CD4-positive, alpha-beta T cell treated with Interleukin-17A for 4 hours (primary cell): Measurements from ENCODE around the gene PXDN.
"Not testable (repeated sequence)": the region's sequence is repeated elsewhere in the genome, so short reads cannot be mapped to it uniquely, and the experiment has no call there.

Source experiments
- DNase-seq: peaks from one replicate; pipeline ENCODE4 v3.0.0-alpha.2; 2020; ENCODE audit warnings: mixed read lengths

The PXDN gene

DNA sequence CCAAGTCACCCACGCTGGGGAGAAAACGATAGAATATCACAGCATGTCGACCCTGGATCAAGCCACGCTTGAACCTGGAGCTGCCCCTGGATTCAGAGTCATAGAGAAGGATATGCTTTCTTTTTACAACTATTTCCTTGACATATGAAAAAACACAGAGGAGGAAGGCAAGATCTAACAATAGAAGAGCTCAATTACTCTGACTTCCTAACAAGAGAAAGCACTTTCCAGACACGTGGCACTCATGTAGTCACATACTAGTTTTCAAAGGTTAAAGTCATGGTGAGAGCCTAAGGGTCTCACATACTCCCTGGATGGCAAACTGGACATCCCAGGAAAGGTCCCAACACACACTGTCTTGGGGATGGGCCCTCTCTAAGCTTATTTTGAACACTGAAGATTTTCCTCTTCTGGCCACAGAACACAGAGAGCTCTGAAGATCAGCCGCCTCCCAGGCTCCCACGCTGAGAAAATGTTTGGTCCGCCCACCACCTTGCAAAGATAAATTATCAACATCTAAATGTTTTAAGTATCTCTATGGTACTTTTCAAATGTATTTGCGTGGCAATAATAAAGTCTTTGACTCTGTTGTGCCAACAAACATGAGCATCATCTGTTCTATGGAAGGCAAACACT is 4.9 kb downstream of the PXDN start:
- no peak for DNase-seq

DNA sequence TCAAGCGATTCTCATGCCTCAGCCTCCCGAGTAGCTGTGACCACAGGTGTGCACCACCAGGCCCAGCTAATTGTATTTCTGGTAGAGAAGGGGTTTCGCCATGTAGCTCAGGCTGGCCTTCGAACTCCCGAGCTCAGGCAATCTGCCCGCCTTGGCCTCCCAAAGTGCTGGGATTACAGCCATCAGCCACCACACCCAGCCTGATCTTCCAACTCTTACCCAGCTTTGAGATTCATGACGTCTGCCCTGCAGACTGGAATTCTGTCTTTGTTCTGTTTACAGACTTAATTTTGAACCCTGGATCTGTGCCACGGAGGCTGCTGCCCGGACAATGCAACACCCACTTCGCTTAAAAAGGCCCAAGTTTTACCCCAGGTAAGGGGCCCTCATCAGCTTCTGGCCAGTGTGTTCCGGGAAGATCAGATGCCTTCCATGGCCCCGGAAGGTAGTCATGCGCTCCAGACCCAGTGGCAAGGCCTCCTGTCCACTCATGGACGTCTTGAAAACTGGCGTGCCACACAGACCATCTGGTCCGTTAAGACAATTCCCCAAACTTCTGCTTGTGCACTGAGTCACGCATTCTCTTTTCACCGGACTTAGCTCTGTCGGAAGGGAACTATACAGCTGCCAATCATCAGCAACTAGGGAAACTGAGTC is 5.5 kb downstream of the PXDN start:
- DNase-seq = no peak

DNA sequence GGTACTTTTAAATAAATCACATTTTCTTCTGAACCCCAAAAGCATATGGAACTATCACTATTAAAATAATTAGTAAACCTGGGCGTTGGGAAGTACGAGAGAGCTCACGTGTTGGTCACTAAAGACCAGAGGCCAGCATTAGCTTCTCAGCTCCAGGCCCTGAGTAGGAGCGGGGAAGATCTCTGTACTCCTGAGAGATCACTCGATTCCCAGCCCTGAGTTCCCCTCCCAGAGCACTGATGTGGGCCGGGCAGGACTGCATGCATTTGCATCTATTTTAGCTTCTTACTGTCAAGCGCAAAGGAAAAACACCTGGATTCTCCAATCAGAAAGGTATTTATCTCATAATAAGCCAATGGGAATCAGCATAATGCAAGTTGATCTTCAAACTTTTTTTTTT is 6.2 kb downstream of the PXDN start:
- DNase-seq = no peak

DNA sequence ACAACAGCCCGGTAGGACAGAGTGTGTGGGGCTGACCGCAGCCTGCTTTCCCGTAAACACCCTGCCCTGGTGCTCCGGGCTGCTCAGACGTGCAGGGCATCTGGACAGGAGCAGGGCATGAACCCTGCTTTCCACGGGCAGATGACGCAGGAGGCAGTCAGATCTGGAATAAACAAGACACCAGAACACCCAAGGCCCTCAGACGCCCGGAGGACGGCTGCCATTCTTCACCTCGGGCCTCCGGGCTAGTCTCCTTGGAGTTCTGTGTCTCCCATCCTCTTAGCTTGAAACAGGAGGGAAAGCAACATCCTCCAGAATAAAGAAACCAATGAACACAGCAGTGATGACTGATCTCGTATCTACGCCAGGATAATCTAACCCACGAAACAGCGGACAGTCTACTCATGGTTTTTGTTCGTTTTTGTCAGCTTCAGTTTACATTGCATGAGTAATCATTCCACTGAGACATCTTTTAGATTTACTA is 7.3 kb downstream of the PXDN start:
- no peak for DNase-seq

DNA sequence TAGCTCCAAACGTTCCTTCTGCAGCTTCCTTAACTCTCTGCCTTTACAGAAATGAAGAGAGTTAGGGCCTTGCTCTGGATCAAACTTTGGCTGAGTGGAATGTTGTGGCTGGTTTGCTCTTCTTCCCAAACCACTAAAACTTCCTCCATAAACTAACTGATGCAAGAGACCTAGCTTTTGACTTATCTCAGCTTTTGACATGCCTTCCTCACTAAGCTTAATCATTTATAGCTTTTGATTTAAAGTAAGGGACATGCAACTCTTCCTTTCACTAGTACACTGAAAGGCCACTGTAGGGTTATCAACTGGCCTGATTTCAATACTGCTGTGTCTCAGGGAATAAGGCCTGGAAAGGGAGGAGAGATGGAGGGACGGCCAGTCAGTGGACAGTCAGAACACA is 8.3 kb downstream of the PXDN start:
- DNase-seq = no peak

GRCh38 chr2:1733298-1733697 is 11.0 kb downstream of the PXDN start:
- DNase-seq = not testable (repeated sequence)

GRCh38 chr2:1731963-1732768 is 12.1 kb downstream of the PXDN start:
- no peak for DNase-seq

- DNase-seq = no peak
These were observed 12.8 kb downstream of the PXDN start for GRCh38 chr2:1731447-1731962.

- no peak for DNase-seq
These were observed 14.0 kb downstream of the PXDN start for GRCh38 chr2:1730015-1730927.

- DNase-seq = no peak
These were observed 15.1 kb downstream of the PXDN start for GRCh38 chr2:1729242-1729641.

DNA sequence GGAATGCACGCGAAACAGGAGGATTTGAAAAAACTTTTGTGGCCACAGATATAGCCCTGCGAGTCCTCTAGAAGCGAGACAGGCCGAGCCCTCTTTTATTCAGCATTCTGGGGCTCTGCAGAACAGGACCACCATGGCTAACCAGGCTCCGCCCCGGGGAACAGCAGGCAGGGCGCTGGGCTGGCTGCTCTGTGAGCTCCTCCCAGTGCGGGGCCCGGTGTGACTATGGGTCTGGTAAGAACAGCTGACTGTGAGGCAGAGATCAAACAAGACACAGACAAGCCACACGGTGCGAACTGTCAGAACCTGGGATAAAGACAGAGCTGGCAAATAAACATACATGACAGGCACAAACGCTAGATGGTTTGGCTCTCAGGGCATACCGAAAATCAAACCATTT is 15.5 kb downstream of the PXDN start:
- DNase-seq = no peak

- no peak for DNase-seq
These were observed 16.4 kb downstream of the PXDN start for GRCh38 chr2:1727796-1728474.

- no peak for DNase-seq
These were observed 17.1 kb downstream of the PXDN start for GRCh38 chr2:1727101-1727771.

DNA sequence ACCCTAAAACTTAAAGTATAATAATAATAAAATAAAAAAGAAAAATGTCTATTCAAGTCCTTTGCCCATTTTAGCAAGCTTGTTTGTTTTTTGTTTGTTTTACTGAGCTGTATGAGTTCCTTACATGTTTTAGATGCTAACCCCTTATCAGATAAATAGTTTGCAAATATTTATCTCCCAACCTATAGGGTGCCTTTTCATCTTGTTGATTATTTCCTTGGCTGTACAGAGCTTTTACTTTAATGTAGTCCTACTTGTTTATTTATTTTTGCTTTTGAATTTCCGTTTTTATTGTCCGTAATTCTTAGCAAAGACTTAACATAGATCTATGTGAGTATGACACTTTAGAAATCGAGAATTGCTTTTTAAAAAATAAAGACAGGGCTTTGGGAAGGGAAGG is 17.8 kb downstream of the PXDN start:
- no peak for DNase-seq

- DNase-seq = not testable (repeated sequence)
These were observed 20.0 kb downstream of the PXDN start for GRCh38 chr2:1724351-1724750.

DNA sequence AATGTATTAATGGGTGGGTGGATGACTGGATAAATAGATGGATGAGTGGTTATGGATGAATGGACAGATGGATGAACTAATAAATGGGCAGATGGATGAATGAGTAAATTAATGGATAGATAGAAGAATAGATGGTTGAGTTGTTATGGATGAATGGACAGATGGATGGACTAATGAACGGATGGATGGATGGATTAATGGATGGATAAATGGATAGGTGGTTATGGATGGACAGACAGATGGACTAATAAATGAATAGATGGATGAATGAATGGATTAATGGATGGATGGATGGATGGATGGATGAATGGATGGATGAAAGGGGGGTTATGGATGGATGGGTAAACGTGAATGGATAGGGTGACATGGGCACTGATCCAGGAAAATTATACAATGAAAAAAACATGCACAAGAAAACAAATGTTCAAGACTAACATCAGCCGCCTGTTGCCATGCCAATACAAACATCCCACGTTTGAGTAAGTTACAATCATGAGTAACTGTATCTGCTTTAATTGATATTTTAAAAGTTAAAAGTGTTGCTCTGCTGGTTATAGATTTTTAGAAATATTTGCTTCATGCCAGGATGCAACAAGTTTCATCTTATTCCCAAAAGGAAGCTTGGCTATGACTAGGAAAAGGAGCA is 20.8 kb downstream of the PXDN start:
- no peak for DNase-seq

DNA sequence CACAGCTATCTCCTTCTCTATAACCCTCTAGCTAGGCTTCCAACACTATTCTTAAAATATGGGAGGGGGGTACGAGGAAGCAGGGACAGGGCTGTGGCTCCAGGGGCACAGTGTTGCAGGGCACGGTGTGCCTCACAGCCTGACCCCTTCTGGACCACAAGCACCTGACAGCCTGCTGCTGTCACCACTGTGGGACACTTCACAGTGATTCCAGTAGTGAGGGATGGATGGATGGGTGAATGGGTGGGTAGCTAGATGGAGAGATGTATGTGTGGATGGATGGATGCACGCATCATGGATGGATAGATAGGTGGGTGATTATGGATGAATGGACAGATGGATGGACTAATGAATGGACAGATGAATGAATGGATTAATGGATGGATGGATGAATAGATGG is 21.6 kb downstream of the PXDN start:
- DNase-seq = no peak

DNA sequence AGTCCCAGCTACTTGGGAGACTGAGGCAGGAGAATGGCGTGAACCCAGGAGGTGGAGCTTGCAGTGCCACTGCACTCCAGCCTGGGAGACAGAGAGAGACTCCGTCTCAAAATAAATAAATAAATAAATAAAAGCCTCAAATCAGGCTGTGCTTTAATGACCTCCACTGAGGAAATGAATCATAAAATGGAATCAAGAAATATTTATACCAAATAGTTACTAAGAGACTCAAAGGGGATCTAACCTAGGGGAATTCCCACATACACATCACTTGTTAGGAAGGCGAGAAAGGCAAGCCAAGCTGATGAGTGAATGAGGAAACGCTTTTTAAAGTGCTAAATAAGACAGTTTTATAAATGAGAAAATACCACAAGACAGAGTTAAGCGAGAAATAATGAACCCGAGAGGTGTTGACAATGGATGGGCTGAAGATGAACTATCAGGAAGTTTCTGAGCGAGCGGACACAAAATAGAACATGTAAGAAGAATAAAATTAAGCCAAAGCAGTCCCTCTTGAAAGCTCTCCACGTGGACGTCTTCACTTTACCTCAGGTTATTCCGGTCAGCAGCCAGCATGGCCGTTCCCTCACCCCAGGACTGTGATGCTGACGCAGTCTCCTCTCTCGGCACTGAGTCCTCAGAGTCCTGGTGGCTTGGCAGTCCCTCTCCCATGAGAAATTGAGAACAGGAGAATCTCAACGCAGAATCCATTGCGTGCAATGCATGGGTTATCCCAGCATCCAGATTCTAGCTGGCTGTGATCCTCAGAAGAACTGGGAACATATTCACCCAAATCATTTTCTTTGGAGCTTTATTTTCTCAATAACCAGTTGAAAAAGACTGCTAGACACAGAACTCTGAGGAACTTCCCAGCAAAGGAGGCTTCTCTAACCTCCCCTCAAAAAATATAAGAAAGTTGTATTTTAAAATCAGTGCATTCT is 22.3 kb downstream of the PXDN start:
- no peak for DNase-seq

- no peak for DNase-seq
These were observed 25.7 kb downstream of the PXDN start for GRCh38 chr2:1718339-1719220.
